K562 (cell line): ENCODE measurements around the gene FBXO48. TPM values are rescaled to one million over a fixed set of nuclear protein-coding genes. Genes with fewer than 3 reads are reported as not detected.
A peak's percentile ranks its signal among the peaks of the same experiment; 100 is the strongest.

ENCODE experiments used
- ARID2 ChIP-seq: fragments of 450-650 bp; IDR thresholded peaks from 2 replicates; pipeline ENCODE4 v1.6.1; 2017; ENCODE audit warnings: antibody characterized with exemption, mild to moderate bottlenecking
- BCL6 ChIP-seq: fragments of 250-450 bp; sonication (Bioruptor Pico); IDR thresholded peaks from 2 replicates; pipeline ENCODE4 v1.4.0; 2020
- HDAC6 ChIP-seq: IDR thresholded peaks from 2 replicates; pipeline ENCODE4 v1.6.1; 2012; ENCODE audit warnings: low read depth, mild to moderate bottlenecking, control low read depth, inconsistent platforms, low read length, moderate library complexity
- HNRNPK ChIP-seq: fragments of 200-400 bp; formaldehyde crosslinking; IDR thresholded peaks from one replicate; pipeline ENCODE4 v1.6.1; 2018; ENCODE audit warnings: mild to moderate bottlenecking, low read depth, low read length; ENCODE audit not compliant: poor library complexity, severe bottlenecking
- JUND ChIP-seq, 2 experiments: IDR thresholded peaks; 2 replicates in 1 of 2; 3 replicates in 1 of 2; pipeline ENCODE4 v1.6.1; 2011; ENCODE audit warnings: borderline replicate concordance in 2 of 2, low read depth in 2 of 2, low read length in 2 of 2, improper control_type of control experiment in 1 of 2, missing biosample characterization in 1 of 2, missing genetic modification characterization in 1 of 2, missing genetic modification reagents in 1 of 2
- LCOR ChIP-seq: sonication (generic); formaldehyde crosslinking; IDR thresholded peaks from 2 replicates; pipeline ENCODE4 v1.8.0; 2022; ENCODE audit warnings: mild to moderate bottlenecking, missing genetic modification reagents
- MAFG ChIP-seq: fragments of 450-650 bp; conservative IDR thresholded peaks from 2 replicates; pipeline ENCODE4 v1.6.1; 2016; ENCODE audit warnings: missing genetic modification characterization, missing compliant biosample characterization
- NFYB ChIP-seq: IDR thresholded peaks from 2 replicates; pipeline ENCODE4 v1.6.1; 2011; ENCODE audit warnings: mild to moderate bottlenecking, moderate library complexity; ENCODE audit not compliant: insufficient read length; ENCODE audit errors: extremely low read depth
- PYGO2 ChIP-seq: fragments of 450-650 bp; IDR thresholded peaks from 2 replicates; pipeline ENCODE4 v1.6.1; 2016; ENCODE audit warnings: mild to moderate bottlenecking, missing genetic modification characterization, moderate library complexity, missing compliant biosample characterization
- RAD21 ChIP-seq, 2 experiments: fragments of 250-450 bp in 1 of 2; fragments of 450-650 bp in 1 of 2; sonication (Bioruptor Pico) in 1 of 2; formaldehyde crosslinking in 1 of 2; IDR thresholded peaks in 1 of 2; conservative IDR thresholded peaks in 1 of 2; 2 replicates each; pipeline versions ENCODE4 v1.4.0 to v1.8.0; 2020 to 2022; ENCODE audit warnings: mild to moderate bottlenecking in 2 of 2, moderate library complexity in 1 of 2
- RBM14 ChIP-seq: fragments of 200-400 bp; formaldehyde crosslinking; IDR thresholded peaks from 2 replicates; pipeline ENCODE4 v1.6.1; 2018; ENCODE audit warnings: low read depth, mild to moderate bottlenecking, low read length, moderate library complexity, borderline replicate concordance; ENCODE audit not compliant: insufficient read depth
- SETDB1 ChIP-seq: IDR thresholded peaks from one replicate; pipeline ENCODE4 v1.6.1; 2012; ENCODE audit warnings: low read length, control low read depth, inconsistent platforms
- TAF7 ChIP-seq: fragments of 450-650 bp; IDR thresholded peaks from 2 replicates; pipeline ENCODE4 v1.6.1; 2016; ENCODE audit warnings: missing genetic modification characterization, missing compliant biosample characterization
- ZBTB17 ChIP-seq: fragments of 450-650 bp; formaldehyde crosslinking; IDR thresholded peaks from 2 replicates; pipeline ENCODE4 v1.4.0; 2020; ENCODE audit warnings: mild to moderate bottlenecking
- ZNF274 ChIP-seq: IDR thresholded peaks from 2 replicates; pipeline ENCODE4 v1.6.1; 2011; ENCODE audit warnings: low read depth, mild to moderate bottlenecking, low read length, moderate library complexity, borderline replicate concordance
- ZNF316 ChIP-seq: fragments of 450-650 bp; IDR thresholded peaks from 2 replicates; pipeline ENCODE4 v1.6.1; 2016
- ZSCAN32 ChIP-seq: fragments of 450-650 bp; formaldehyde crosslinking; IDR thresholded peaks from 2 replicates; pipeline ENCODE4 v1.4.0; 2020; ENCODE audit warnings: mild to moderate bottlenecking, moderate library complexity
- polyA plus RNA-seq, 8 experiments: library from polyadenylated mRNA; depleted of rRNA in 4 of 8; stranded (reverse) in 5 of 8; unstranded in 3 of 8; fragments of >200 nt; fragmentation: Nextera tagmentation in 2 of 8; fragmentation: Illumina TruSeq in 1 of 8; extraction: Ambion mirVana in 2 of 8; extraction: Trizol in 1 of 8; gene quantifications; 2 replicates each; pipeline versions ENCODE4 v1.2.1 to v1.2.3, GENCODE V29; 2011 to 2014; ENCODE audit warnings: inconsistent platforms in 1 of 8, missing spikeins in 1 of 8
- total RNA-seq, 7 experiments: library from RNA; depleted of rRNA in 6 of 7; stranded (reverse); fragments of >200 nt in 6 of 7; fragmentation: Illumina TruSeq in 2 of 7; extraction: Trizol in 2 of 7; gene quantifications; 2 replicates each; pipeline versions ENCODE4 v1.2.1 to v1.2.3, GENCODE V29; 2011 to 2021; ENCODE audit warnings: low replicate concordance in 1 of 7
- TF ChIP-seq, protein P1 (sequence below): sonication (generic); formaldehyde crosslinking; IDR thresholded peaks from 2 replicates; pipeline ENCODE4 v1.8.1; 2023; ENCODE audit warnings: missing genetic modification reagents, mild to moderate bottlenecking, borderline replicate concordance
- TF ChIP-seq, protein P2 (sequence below): fragments of 250-450 bp; sonication (Bioruptor Pico); IDR thresholded peaks from 2 replicates; pipeline ENCODE4 v1.4.0; 2020; ENCODE audit warnings: borderline replicate concordance
- TF ChIP-seq, protein P3 (sequence below): IDR thresholded peaks from 2 replicates; pipeline ENCODE4 v1.6.1; 2014; ENCODE audit warnings: antibody characterized with exemption

The FBXO48 gene
- total and polyA plus RNA-seq, 9 of the 15 experiments (the other 6 are each of a cell fraction or from before 2014, with no cell fraction given), result 0.36 to 1.8 (median 0.73) TPM

GRCh38 chr2:68467077-68467960, at the start of gene FBXO48, which contains the start of gene APLF (continued):
- TF ChIP-seq, protein P1, sequence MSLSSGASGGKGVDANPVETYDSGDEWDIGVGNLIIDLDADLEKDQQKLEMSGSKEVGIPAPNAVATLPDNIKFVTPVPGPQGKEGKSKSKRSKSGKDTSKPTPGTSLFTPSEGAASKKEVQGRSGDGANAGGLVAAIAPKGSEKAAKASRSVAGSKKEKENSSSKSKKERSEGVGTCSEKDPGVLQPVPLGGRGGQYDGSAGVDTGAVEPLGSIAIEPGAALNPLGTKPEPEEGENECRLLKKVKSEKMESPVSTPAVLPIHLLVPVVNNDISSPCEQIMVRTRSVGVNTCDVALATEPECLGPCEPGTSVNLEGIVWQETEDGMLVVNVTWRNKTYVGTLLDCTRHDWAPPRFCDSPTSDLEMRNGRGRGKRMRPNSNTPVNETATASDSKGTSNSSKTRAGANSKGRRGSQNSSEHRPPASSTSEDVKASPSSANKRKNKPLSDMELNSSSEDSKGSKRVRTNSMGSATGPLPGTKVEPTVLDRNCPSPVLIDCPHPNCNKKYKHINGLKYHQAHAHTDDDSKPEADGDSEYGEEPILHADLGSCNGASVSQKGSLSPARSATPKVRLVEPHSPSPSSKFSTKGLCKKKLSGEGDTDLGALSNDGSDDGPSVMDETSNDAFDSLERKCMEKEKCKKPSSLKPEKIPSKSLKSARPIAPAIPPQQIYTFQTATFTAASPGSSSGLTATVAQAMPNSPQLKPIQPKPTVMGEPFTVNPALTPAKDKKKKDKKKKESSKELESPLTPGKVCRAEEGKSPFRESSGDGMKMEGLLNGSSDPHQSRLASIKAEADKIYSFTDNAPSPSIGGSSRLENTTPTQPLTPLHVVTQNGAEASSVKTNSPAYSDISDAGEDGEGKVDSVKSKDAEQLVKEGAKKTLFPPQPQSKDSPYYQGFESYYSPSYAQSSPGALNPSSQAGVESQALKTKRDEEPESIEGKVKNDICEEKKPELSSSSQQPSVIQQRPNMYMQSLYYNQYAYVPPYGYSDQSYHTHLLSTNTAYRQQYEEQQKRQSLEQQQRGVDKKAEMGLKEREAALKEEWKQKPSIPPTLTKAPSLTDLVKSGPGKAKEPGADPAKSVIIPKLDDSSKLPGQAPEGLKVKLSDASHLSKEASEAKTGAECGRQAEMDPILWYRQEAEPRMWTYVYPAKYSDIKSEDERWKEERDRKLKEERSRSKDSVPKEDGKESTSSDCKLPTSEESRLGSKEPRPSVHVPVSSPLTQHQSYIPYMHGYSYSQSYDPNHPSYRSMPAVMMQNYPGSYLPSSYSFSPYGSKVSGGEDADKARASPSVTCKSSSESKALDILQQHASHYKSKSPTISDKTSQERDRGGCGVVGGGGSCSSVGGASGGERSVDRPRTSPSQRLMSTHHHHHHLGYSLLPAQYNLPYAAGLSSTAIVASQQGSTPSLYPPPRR (CRISPR knock-in tag), result no peak
- TF ChIP-seq HDAC6 (no peak), TAF7 (tag) (no peak), ZSCAN32 (CRISPR knock-in tag) (no peak), BCL6 (CRISPR knock-in tag) (no peak), ZNF274 (no peak), PYGO2 (tag) (no peak), LCOR (CRISPR knock-in tag) (peak; percentile 71; the same call in 1 of the 2 replicates), JUND (IDR thresholded peaks at IDR 0.05; ENCODE audit: borderline replicate concordance, low read depth, low read length) (peak; percentile 90), JUND (tag; IDR thresholded peaks at IDR 0.05; ENCODE audit: borderline replicate concordance, low read depth, low read length) (peak; percentile 66; the same call in 1 of the 3 replicates), SETDB1 (no peak), ARID2 (no peak), RAD21 (CRISPR knock-in tag; conservative IDR thresholded peaks at IDR 0.05 in 1 of 2, IDR thresholded peaks at IDR 0.05 in 1 of 2) (no peak), RBM14 (no peak), NFYB (no peak), MAFG (tag) (no peak), ZBTB17 (CRISPR knock-in tag) (no peak), HNRNPK (no peak), ZNF316 (no peak)
- TF ChIP-seq, protein P2, sequence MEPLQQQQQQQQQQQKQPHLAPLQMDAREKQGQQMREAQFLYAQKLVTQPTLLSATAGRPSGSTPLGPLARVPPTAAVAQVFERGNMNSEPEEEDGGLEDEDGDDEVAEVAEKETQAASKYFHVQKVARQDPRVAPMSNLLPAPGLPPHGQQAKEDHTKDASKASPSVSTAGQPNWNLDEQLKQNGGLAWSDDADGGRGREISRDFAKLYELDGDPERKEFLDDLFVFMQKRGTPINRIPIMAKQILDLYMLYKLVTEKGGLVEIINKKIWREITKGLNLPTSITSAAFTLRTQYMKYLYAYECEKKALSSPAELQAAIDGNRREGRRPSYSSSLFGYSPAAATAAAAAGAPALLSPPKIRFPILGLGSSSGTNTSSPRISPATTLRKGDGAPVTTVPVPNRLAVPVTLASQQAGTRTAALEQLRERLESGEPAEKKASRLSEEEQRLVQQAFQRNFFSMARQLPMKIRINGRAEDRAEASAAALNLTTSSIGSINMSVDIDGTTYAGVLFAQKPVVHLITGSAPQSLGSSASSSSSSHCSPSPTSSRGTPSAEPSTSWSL (CRISPR knock-in tag), result no peak
- TF ChIP-seq, protein P3, sequence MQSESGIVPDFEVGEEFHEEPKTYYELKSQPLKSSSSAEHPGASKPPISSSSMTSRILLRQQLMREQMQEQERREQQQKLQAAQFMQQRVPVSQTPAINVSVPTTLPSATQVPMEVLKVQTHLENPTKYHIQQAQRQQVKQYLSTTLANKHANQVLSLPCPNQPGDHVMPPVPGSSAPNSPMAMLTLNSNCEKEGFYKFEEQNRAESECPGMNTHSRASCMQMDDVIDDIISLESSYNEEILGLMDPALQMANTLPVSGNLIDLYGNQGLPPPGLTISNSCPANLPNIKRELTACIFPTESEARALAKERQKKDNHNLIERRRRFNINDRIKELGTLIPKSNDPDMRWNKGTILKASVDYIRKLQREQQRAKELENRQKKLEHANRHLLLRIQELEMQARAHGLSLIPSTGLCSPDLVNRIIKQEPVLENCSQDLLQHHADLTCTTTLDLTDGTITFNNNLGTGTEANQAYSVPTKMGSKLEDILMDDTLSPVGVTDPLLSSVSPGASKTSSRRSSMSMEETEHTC, result no peak
